ENCODE data around the gene GAB1.

Gene GAB1

GRCh38 chr4:143407474-143407873 is 70.8 kb downstream of the GAB1 start:
- Histone ChIP-seq H3K27me3 (ENCODE audit: control insufficient read depth, insufficient read depth, low read length) (no peaks in the 10 kb centered on the region), H3K9ac (ENCODE audit: low read depth, low read length) (no peak overlapping the region), H3K4me2 (ENCODE audit: low read length) (no peak overlapping the region), H3K36me3 (ENCODE audit: insufficient read depth, low read length) (no peaks in the 10 kb centered on the region), H3K4me1 (ENCODE audit: control insufficient read depth, insufficient read depth, low read length) (peaks cover 9% of the 10 kb centered on the region), H3K4me3 (ENCODE audit: low read length) (no peak overlapping the region), H3K9me3 (replicated peaks; ENCODE audit: low read length) (no peaks in the 10 kb centered on the region)

GRCh38 chr4:143407888-143408287 is 71.2 kb downstream of the GAB1 start:
- no peaks in the 10 kb centered on the region for H3K9me3 ChIP-seq (replicated peaks; ENCODE audit: low read length)
- H3K4me2 ChIP-seq (ENCODE audit: low read length): no peak overlapping the region
- peaks cover 9% of the 10 kb centered on the region for H3K4me1 ChIP-seq (ENCODE audit: control insufficient read depth, insufficient read depth, low read length)
- H3K36me3 ChIP-seq (ENCODE audit: insufficient read depth, low read length): no peaks in the 10 kb centered on the region
- H3K27me3 ChIP-seq (ENCODE audit: control insufficient read depth, insufficient read depth, low read length): no peaks in the 10 kb centered on the region
- no peak overlapping the region for H3K9ac ChIP-seq (ENCODE audit: low read depth, low read length)
- H3K4me3 ChIP-seq (ENCODE audit: low read length): no peak overlapping the region

GRCh38 chr4:143410015-143410414 is 73.3 kb downstream of the GAB1 start:
- H3K9ac ChIP-seq (ENCODE audit: low read depth, low read length): no peak overlapping the region
- no peaks in the 10 kb centered on the region for H3K36me3 ChIP-seq (ENCODE audit: insufficient read depth, low read length)
- no peak overlapping the region for H3K4me3 ChIP-seq (ENCODE audit: low read length)
- no peaks in the 10 kb centered on the region for H3K27me3 ChIP-seq (ENCODE audit: control insufficient read depth, insufficient read depth, low read length)
- H3K4me1 ChIP-seq (ENCODE audit: control insufficient read depth, insufficient read depth, low read length): peaks cover 9% of the 10 kb centered on the region
- H3K4me2 ChIP-seq (ENCODE audit: low read length): no peak overlapping the region
- no peaks in the 10 kb centered on the region for H3K9me3 ChIP-seq (replicated peaks; ENCODE audit: low read length)

- Histone ChIP-seq H3K27me3 (ENCODE audit: control insufficient read depth, insufficient read depth, low read length) (no peaks in the 10 kb centered on the region), H3K9me3 (replicated peaks; ENCODE audit: low read length) (no peaks in the 10 kb centered on the region), H3K4me1 (ENCODE audit: control insufficient read depth, insufficient read depth, low read length) (peaks cover 3% of the 10 kb centered on the region), H3K4me3 (ENCODE audit: low read length) (no peak overlapping the region), H3K9ac (ENCODE audit: low read depth, low read length) (no peak overlapping the region), H3K36me3 (ENCODE audit: insufficient read depth, low read length) (no peaks in the 10 kb centered on the region), H3K4me2 (ENCODE audit: low read length) (peak overlapping the region; percentile 22)
These were observed 75.1 kb downstream of the GAB1 start for GRCh38 chr4:143411527-143412419.

GRCh38 chr4:143412420-143412758 is 75.7 kb downstream of the GAB1 start:
- H3K9ac ChIP-seq (ENCODE audit: low read depth, low read length): no peak overlapping the region
- no peaks in the 10 kb centered on the region for H3K27me3 ChIP-seq (ENCODE audit: control insufficient read depth, insufficient read depth, low read length)
- peaks cover 3% of the 10 kb centered on the region for H3K4me1 ChIP-seq (ENCODE audit: control insufficient read depth, insufficient read depth, low read length)
- no peak overlapping the region for H3K4me2 ChIP-seq (ENCODE audit: low read length)
- no peaks in the 10 kb centered on the region for H3K36me3 ChIP-seq (ENCODE audit: insufficient read depth, low read length)
- no peaks in the 10 kb centered on the region for H3K9me3 ChIP-seq (replicated peaks; ENCODE audit: low read length)
- no peak overlapping the region for H3K4me3 ChIP-seq (ENCODE audit: low read length)

GRCh38 chr4:143417679-143418403 is 81.2 kb downstream of the GAB1 start:
- Histone ChIP-seq H3K4me1 (ENCODE audit: control insufficient read depth, insufficient read depth, low read length) (no peaks in the 10 kb centered on the region), H3K9ac (ENCODE audit: low read depth, low read length) (no peak overlapping the region), H3K27me3 (ENCODE audit: control insufficient read depth, insufficient read depth, low read length) (no peaks in the 10 kb centered on the region), H3K4me2 (ENCODE audit: low read length) (no peak overlapping the region), H3K9me3 (replicated peaks; ENCODE audit: low read length) (no peaks in the 10 kb centered on the region), H3K36me3 (ENCODE audit: insufficient read depth, low read length) (no peaks in the 10 kb centered on the region), H3K4me3 (ENCODE audit: low read length) (no peak overlapping the region)

- Histone ChIP-seq H3K9ac (ENCODE audit: low read depth, low read length) (no peak overlapping the region), H3K36me3 (ENCODE audit: insufficient read depth, low read length) (no peaks in the 10 kb centered on the region), H3K4me2 (ENCODE audit: low read length) (no peak overlapping the region), H3K4me1 (ENCODE audit: control insufficient read depth, insufficient read depth, low read length) (no peaks in the 10 kb centered on the region), H3K9me3 (replicated peaks; ENCODE audit: low read length) (no peaks in the 10 kb centered on the region), H3K27me3 (ENCODE audit: control insufficient read depth, insufficient read depth, low read length) (no peaks in the 10 kb centered on the region), H3K4me3 (ENCODE audit: low read length) (no peak overlapping the region)
These were observed 83.6 kb downstream of the GAB1 start for GRCh38 chr4:143420227-143420626.

- Histone ChIP-seq H3K4me2 (ENCODE audit: low read length) (no peak overlapping the region), H3K4me1 (ENCODE audit: control insufficient read depth, insufficient read depth, low read length) (no peaks in the 10 kb centered on the region), H3K36me3 (ENCODE audit: insufficient read depth, low read length) (no peaks in the 10 kb centered on the region), H3K9ac (ENCODE audit: low read depth, low read length) (no peak overlapping the region), H3K4me3 (ENCODE audit: low read length) (no peak overlapping the region), H3K27me3 (ENCODE audit: control insufficient read depth, insufficient read depth, low read length) (no peaks in the 10 kb centered on the region), H3K9me3 (replicated peaks; ENCODE audit: low read length) (no peaks in the 10 kb centered on the region)
These were observed 84.9 kb downstream of the GAB1 start for GRCh38 chr4:143421609-143422008.

GRCh38 chr4:143424276-143424675 is 87.6 kb downstream of the GAB1 start:
- Histone ChIP-seq H3K36me3 (ENCODE audit: insufficient read depth, low read length) (no peaks in the 10 kb centered on the region), H3K4me2 (ENCODE audit: low read length) (no peak overlapping the region), H3K27me3 (ENCODE audit: control insufficient read depth, insufficient read depth, low read length) (no peaks in the 10 kb centered on the region), H3K4me3 (ENCODE audit: low read length) (no peak overlapping the region), H3K9me3 (replicated peaks; ENCODE audit: low read length) (no peaks in the 10 kb centered on the region), H3K9ac (ENCODE audit: low read depth, low read length) (no peak overlapping the region), H3K4me1 (ENCODE audit: control insufficient read depth, insufficient read depth, low read length) (no peaks in the 10 kb centered on the region)

- no peak overlapping the region for H3K9ac ChIP-seq (ENCODE audit: low read depth, low read length)
- H3K9me3 ChIP-seq (replicated peaks; ENCODE audit: low read length): no peaks in the 10 kb centered on the region
- H3K4me3 ChIP-seq (ENCODE audit: low read length): no peak overlapping the region
- no peak overlapping the region for H3K4me2 ChIP-seq (ENCODE audit: low read length)
- H3K27me3 ChIP-seq (ENCODE audit: control insufficient read depth, insufficient read depth, low read length): no peaks in the 10 kb centered on the region
- H3K4me1 ChIP-seq (ENCODE audit: control insufficient read depth, insufficient read depth, low read length): no peaks in the 10 kb centered on the region
- no peaks in the 10 kb centered on the region for H3K36me3 ChIP-seq (ENCODE audit: insufficient read depth, low read length)
These were observed 95.0 kb downstream of the GAB1 start for GRCh38 chr4:143431526-143432257.

- H3K9ac ChIP-seq (ENCODE audit: low read depth, low read length): no peak overlapping the region
- no peaks in the 10 kb centered on the region for H3K9me3 ChIP-seq (replicated peaks; ENCODE audit: low read length)
- H3K27me3 ChIP-seq (ENCODE audit: control insufficient read depth, insufficient read depth, low read length): no peaks in the 10 kb centered on the region
- no peak overlapping the region for H3K4me2 ChIP-seq (ENCODE audit: low read length)
- H3K36me3 ChIP-seq (ENCODE audit: insufficient read depth, low read length): no peaks in the 10 kb centered on the region
- no peak overlapping the region for H3K4me3 ChIP-seq (ENCODE audit: low read length)
- H3K4me1 ChIP-seq (ENCODE audit: control insufficient read depth, insufficient read depth, low read length): no peaks in the 10 kb centered on the region
These were observed 95.5 kb downstream of the GAB1 start for GRCh38 chr4:143432258-143432591.

Measured in skeletal muscle satellite cell (primary cell).